B cell (primary cell): ENCODE results near the gene CDK12. TPM values are rescaled to one million over a fixed set of nuclear protein-coding genes. Genes with fewer than 3 reads are reported as not detected.
"Not testable (repeated sequence)": the region's sequence is repeated elsewhere in the genome, so short reads cannot be mapped to it uniquely, and the experiment has no call there.

Source experiments
- ATAC-seq: fragments of 200-7000 bp; cut with Tn5 transposase; one replicate; pipeline ENCODE4 v1.10.0; 2021; ENCODE audit warnings: low read depth, mild to moderate bottlenecking, moderate number of reproducible peaks, moderate library complexity
- CTCF ChIA-PET: fragments of 350-600 bp; sonication (Branson Sonifier 250); formaldehyde crosslinking; loops from one replicate; lab custom pipeline; 2021; ENCODE audit warnings: antibody characterized with exemption, inconsistent platforms; lab: Charles Lee
- POLR2A ChIA-PET: fragments of 350-600 bp; sonication (Branson Sonifier 250); formaldehyde crosslinking; loops from one replicate; lab custom pipeline; 2021; ENCODE audit warnings: antibody characterized with exemption; lab: Charles Lee
- DNase-seq: peaks from one replicate; pipeline ENCODE4 v3.0.0; 2013
- H2AFZ ChIP-seq: 2 replicates; pipeline ENCODE4 v1.6.1; 2012; ENCODE audit warnings: mild to moderate bottlenecking, low read depth, low read length; ENCODE audit not compliant: insufficient read depth, poor library complexity, severe bottlenecking
- H3K27ac ChIP-seq, 2 donors: 1 replicate in 1 of 2; 2 replicates in 1 of 2; pipeline ENCODE4 v1.5.1; 2012 to 2013; ENCODE audit warnings: low read length in 2 of 2, mild to moderate bottlenecking in 2 of 2, moderate library complexity in 1 of 2
- H3K27me3 ChIP-seq, 4 experiments: fragments of 200-600 bp in 1 of 4; sonication (generic) in 1 of 4; replicated peaks in 1 of 4; 1 replicate in 2 of 4; 2 replicates in 2 of 4; pipeline versions ENCODE4 v1.6.1 to v1.7.0; 2013 to 2016; ENCODE audit warnings: low read length in 3 of 4, mild to moderate bottlenecking in 2 of 4, mixed read lengths in 1 of 4, moderate library complexity in 1 of 4; ENCODE audit not compliant: insufficient read depth in 4 of 4, control insufficient read depth in 3 of 4; ENCODE audit errors: control extremely low read depth in 1 of 4
- H3K36me3 ChIP-seq, 2 experiments: replicated peaks in 1 of 2; 1 replicate in 1 of 2; 2 replicates in 1 of 2; pipeline versions ENCODE4 v1.6.1 to v1.7.1; 2013; ENCODE audit warnings: low read length in 1 of 2; ENCODE audit not compliant: insufficient read depth in 2 of 2, control insufficient read depth in 1 of 2; ENCODE audit errors: control extremely low read depth in 1 of 2, extremely low read depth in 1 of 2
- H3K4me1 ChIP-seq, 2 donors: fragments of 200-600 bp in 1 of 2; sonication (generic) in 1 of 2; 1 replicate in 1 of 2; 2 replicates in 1 of 2; pipeline versions ENCODE4 v1.5.1 to v1.6.1; 2013 to 2017; ENCODE audit warnings: low read length in 2 of 2; ENCODE audit not compliant: control insufficient read depth in 2 of 2, insufficient read depth in 2 of 2
- H3K4me2 ChIP-seq: replicated peaks from 2 replicates; pipeline ENCODE3; 2012; ENCODE audit warnings: mild to moderate bottlenecking, low read depth, low read length; ENCODE audit not compliant: poor library complexity, severe bottlenecking
- H3K4me3 ChIP-seq, 5 experiments: fragments of 200-600 bp in 1 of 5; sonication (generic) in 1 of 5; 1 replicate in 3 of 5; 2 replicates in 2 of 5; pipeline versions ENCODE4 v1.5.1 to v1.7.0; 2011 to 2016; ENCODE audit warnings: low read length in 4 of 5, mild to moderate bottlenecking in 4 of 5, low read depth in 2 of 5, control low read depth in 1 of 5, moderate library complexity in 1 of 5; ENCODE audit not compliant: insufficient read depth in 1 of 5; ENCODE audit errors: control extremely low read depth in 1 of 5, extremely low read depth in 1 of 5
- H3K79me2 ChIP-seq: fragments of 200-600 bp; sonication (generic); one replicate; pipeline ENCODE4 v1.6.0; 2016; ENCODE audit warnings: low read length; ENCODE audit not compliant: control insufficient read depth, insufficient read depth
- H3K9ac ChIP-seq: fragments of 200-600 bp; sonication (generic); 2 replicates; pipeline ENCODE4 v1.6.1; 2017; ENCODE audit warnings: mild to moderate bottlenecking, low read length, moderate library complexity
- H3K9me3 ChIP-seq, 3 donors: one replicate each; pipeline versions ENCODE4 v1.6.1 to v1.7.1; 2013; ENCODE audit warnings: low read length in 2 of 3; ENCODE audit not compliant: control insufficient read depth in 2 of 3, insufficient read depth in 1 of 3; ENCODE audit errors: control extremely low read depth in 1 of 3
- H4K20me1 ChIP-seq: 2 replicates; pipeline ENCODE4 v1.6.0; 2012; ENCODE audit warnings: mild to moderate bottlenecking, low read length; ENCODE audit not compliant: insufficient read depth, control insufficient read depth, poor library complexity, severe bottlenecking
- H3K27ac Mint-ChIP-seq: one replicate; pipeline ENCODE4 v1.8.0; 2021; ENCODE audit warnings: mixed read lengths
- H3K27me3 Mint-ChIP-seq: one replicate; pipeline ENCODE4 v1.8.0; 2021; ENCODE audit warnings: mixed read lengths
- H3K4me1 Mint-ChIP-seq: one replicate; pipeline ENCODE4 v1.8.0; 2021; ENCODE audit warnings: mixed read lengths
- H3K4me3 Mint-ChIP-seq: one replicate; pipeline ENCODE4 v1.8.0; 2021; ENCODE audit warnings: mixed read lengths
- H3K9me3 Mint-ChIP-seq: one replicate; pipeline ENCODE4 v1.8.0; 2022; ENCODE audit warnings: mixed read lengths; ENCODE audit not compliant: insufficient read depth
- EZH2 ChIP-seq: IDR thresholded peaks from 2 replicates; pipeline ENCODE4 v1.6.1; 2012; ENCODE audit warnings: borderline replicate concordance, low read depth, mild to moderate bottlenecking, moderate library complexity, low read length; ENCODE audit not compliant: insufficient read depth, poor library complexity, severe bottlenecking
- WGBS: methylation state at CpG from one replicate; pipeline ENCODE4 v1.1.5; 2013; ENCODE audit warnings: missing lambda C conversion rate; ENCODE audit not compliant: insufficient coverage; 5-methylcytosine and 5-hydroxymethylcytosine counted together
- intact Hi-C: fragments of 100-400 bp; cut with micrococcal nuclease; formaldehyde crosslinking; loops from one replicate; pipeline ENCODE4 v1.10.0; 2022
- polyA plus RNA-seq: library from polyadenylated mRNA; depleted of rRNA; stranded (reverse); fragments of >200 nt; gene quantifications from 2 replicates; pipeline ENCODE4 v1.2.3, GENCODE V29; 2012
- total RNA-seq, 2 donors: library from RNA; stranded (reverse); fragments of 120-200 nt in 1 of 2; gene quantifications; 1 replicate in 1 of 2; 2 replicates in 1 of 2; pipeline versions ENCODE4 v1.2.3 to v1.2.4, GENCODE V29; 2013 to 2022
- TF ChIP-seq, protein P1 (sequence below): fragments of 200-600 bp; IDR thresholded peaks from one replicate; pipeline ENCODE4 v1.8.0; 2022; ENCODE audit warnings: antibody characterized with exemption, mild to moderate bottlenecking

Gene CDK12
- total and polyA plus RNA-seq, 2 donors (not counting 1 experiment from before 2014, with no cell fraction given): 29.8 to 117 TPM

DNA sequence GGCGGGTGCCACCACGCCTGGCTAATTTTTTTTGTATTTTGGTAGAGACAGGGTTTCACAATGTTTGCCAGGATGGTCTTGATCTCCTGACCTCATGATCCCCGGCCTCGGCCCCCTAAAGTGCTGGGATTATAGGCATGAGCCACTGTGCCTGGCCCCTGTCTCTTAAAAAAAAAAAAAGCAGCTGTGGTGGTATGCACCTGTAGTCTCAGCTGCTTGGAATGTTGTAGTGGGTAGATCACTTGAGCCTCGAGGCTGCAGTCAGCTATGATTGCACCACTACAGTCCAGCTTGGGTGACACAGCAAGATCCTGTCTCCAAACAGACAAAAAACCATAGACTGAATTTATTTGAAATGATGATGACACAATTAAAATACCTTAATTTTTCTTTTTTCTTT lies 24.3 kb downstream of the CDK12 start:
- Histone ChIP-seq H3K4me3 (no peak overlapping the region), H3K36me3 (peaks cover 4 to 16% of the 10 kb centered on the region in 2 experiments), H3K9me3 (no peaks in the 10 kb centered on the region), H3K27ac (no peak overlapping the region), H3K9ac (no peak overlapping the region), H2AFZ (no peak overlapping the region), H3K4me1 (peaks cover 3% of the 10 kb centered on the region in 2 donors), H3K4me2 (no peak overlapping the region), H3K79me2 (peaks cover 67% of the 10 kb centered on the region), H3K27me3 (no peaks in the 10 kb centered on the region), H4K20me1 (no peaks in the 10 kb centered on the region)
- ChIA-PET POLR2A (no interaction called here), CTCF (no interaction called here)
- intact Hi-C loops: no loop called here
- Mint-ChIP-seq H3K27ac (no peak overlapping the region), H3K4me3 (no peak overlapping the region), H3K27me3 (no peaks in the 10 kb centered on the region), H3K4me1 (peaks cover 13% of the 10 kb centered on the region), H3K9me3 (no peaks in the 10 kb centered on the region)
- TF ChIP-seq, protein P1, sequence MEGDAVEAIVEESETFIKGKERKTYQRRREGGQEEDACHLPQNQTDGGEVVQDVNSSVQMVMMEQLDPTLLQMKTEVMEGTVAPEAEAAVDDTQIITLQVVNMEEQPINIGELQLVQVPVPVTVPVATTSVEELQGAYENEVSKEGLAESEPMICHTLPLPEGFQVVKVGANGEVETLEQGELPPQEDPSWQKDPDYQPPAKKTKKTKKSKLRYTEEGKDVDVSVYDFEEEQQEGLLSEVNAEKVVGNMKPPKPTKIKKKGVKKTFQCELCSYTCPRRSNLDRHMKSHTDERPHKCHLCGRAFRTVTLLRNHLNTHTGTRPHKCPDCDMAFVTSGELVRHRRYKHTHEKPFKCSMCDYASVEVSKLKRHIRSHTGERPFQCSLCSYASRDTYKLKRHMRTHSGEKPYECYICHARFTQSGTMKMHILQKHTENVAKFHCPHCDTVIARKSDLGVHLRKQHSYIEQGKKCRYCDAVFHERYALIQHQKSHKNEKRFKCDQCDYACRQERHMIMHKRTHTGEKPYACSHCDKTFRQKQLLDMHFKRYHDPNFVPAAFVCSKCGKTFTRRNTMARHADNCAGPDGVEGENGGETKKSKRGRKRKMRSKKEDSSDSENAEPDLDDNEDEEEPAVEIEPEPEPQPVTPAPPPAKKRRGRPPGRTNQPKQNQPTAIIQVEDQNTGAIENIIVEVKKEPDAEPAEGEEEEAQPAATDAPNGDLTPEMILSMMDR: no peak
- TF ChIP-seq EZH2: no peak
- no CpG with 5 or more reads among the region's 5 CpGs for WGBS
- ATAC-seq (no peak), DNase-seq (no peak)

DNA sequence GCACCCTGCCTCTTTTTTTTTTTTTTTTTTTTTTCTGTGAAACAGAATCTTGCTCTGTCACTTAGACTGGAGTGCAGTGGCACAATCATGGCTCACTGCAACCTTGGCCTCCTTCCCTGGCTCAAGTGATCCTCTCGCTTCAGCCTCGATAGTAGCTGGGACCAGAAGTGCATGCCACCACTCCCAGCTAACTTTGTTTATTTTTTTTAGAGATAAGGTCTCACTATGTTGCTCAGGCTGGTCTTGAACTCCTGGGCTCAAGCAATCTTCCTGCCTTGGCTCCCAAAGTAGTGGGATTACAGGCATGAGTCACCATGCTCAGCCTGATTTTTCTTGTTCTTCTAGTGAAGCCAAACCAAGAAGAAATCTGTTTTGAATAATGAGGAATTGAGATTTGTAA lies 25.0 kb downstream of the CDK12 start:
- H3K4me1 Mint-ChIP-seq: peaks cover 13% of the 10 kb centered on the region
- TF ChIP-seq EZH2: no peak
- TF ChIP-seq, protein P1: no peak
- no peaks in the 10 kb centered on the region for H3K27me3 Mint-ChIP-seq
- no peak overlapping the region for H3K4me3 Mint-ChIP-seq
- no peak overlapping the region for H3K9ac ChIP-seq
- WGBS: 100% methylated on average over 2 of the region's 2 CpGs
- no peak overlapping the region for H2AFZ ChIP-seq
- ChIA-PET POLR2A (no interaction called here), CTCF (no interaction called here)
- H3K79me2 ChIP-seq: peaks cover 70% of the 10 kb centered on the region
- no peak for DNase-seq
- H3K9me3 ChIP-seq: no peaks in the 10 kb centered on the region
- no peaks in the 10 kb centered on the region for H3K27me3 ChIP-seq
- no peak overlapping the region for H3K27ac Mint-ChIP-seq
- H3K36me3 ChIP-seq: peaks cover 8 to 22% of the 10 kb centered on the region in 2 experiments
- no peak overlapping the region for H3K4me2 ChIP-seq
- no peak overlapping the region for H3K4me3 ChIP-seq
- ATAC-seq: no peak
- H3K9me3 Mint-ChIP-seq: no peaks in the 10 kb centered on the region
- no peak overlapping the region for H3K27ac ChIP-seq
- no peaks in the 10 kb centered on the region for H4K20me1 ChIP-seq
- intact Hi-C loops: no loop called here
- peaks cover 3% of the 10 kb centered on the region in 2 donors for H3K4me1 ChIP-seq

DNA sequence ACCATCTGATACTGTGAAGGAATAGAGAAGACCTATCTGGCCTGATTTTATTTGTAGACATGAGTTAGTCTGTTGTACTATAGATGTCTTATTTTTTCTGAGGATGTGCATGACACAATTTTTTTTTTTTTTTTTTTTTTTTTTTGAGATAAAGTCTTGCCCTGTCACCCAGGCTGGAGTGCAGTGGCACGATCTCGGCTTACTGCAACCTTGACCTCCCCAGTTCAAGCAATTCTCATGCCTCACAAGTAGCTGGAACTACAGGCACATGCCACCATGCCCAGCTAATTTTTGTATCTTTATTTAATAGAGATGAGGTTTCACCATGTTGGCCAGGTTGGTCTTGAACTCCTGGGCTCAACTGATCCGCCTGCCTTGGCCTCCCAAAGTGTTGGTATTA lies 26.2 kb downstream of the CDK12 start:
- H3K4me1 ChIP-seq, CTCF ChIA-PET, DNase-seq, H3K27me3 ChIP-seq, H3K4me2 ChIP-seq, H3K4me3 ChIP-seq, H3K27me3 Mint-ChIP-seq, H4K20me1 ChIP-seq, intact Hi-C loops, H3K4me3 Mint-ChIP-seq, ATAC-seq, H3K9me3 ChIP-seq, H3K27ac Mint-ChIP-seq, H3K9ac ChIP-seq, H3K27ac ChIP-seq, H3K9me3 Mint-ChIP-seq, H2AFZ ChIP-seq: not testable (repeated sequence)
- H3K79me2 ChIP-seq: peaks cover 67% of the 10 kb centered on the region
- peaks cover 13% of the 10 kb centered on the region for H3K4me1 Mint-ChIP-seq
- H3K36me3 ChIP-seq: peaks cover 6 to 24% of the 10 kb centered on the region in 2 experiments
- POLR2A ChIA-PET: interaction anchor here (0.6 kb wide), 1 partner anchor 10 kb away, joined by 3 read pairs; no protein-coding TSS in a partner anchor
- WGBS: no CpG with 5 or more reads among the region's 3 CpGs
